ENCODE results near the gene MXI1. TPM values are rescaled to one million over a fixed set of nuclear protein-coding genes. Genes with fewer than 3 reads are reported as not detected.

The MXI1 gene
- total and polyA plus RNA-seq, 2 donors (not counting 1 experiment from before 2014, with no cell fraction given): 12.0 to 32.4 TPM

DNA sequence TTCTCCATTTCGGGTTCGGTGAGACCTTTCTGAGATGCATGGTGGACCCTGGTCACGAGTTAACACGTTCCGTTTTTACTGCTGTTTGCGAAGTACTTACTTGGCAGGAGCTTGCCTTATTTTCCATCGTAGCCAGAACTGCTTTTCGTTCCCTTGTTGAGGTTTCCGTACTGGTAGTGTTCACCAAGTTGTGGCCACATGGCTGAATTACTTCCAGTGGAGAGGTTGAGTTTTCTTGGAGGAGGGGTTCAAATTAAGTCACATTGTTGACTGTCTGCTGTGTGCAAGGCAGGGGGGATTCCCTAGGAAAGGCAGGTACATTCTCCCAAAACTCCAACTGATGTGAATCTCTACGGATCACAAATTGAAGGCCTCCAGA, 4.0 kb downstream of the MXI1 start:
- H3K27me3 Mint-ChIP-seq: no peaks in the 10 kb centered on the region
- H3K4me2 ChIP-seq (replicated peaks; ENCODE audit: low read depth, low read length, poor library complexity, severe bottlenecking): peak overlapping the region; percentile 100
- peak overlapping the region; percentile 88 for H3K4me3 Mint-ChIP-seq
- no peaks in the 10 kb centered on the region for H3K36me3 ChIP-seq (replicated peaks in 1 of 2; ENCODE audit: control extremely low read depth in 1 of 2, control insufficient read depth in 1 of 2, extremely low read depth in 1 of 2, insufficient read depth in 2 of 2, low read length in 1 of 2)
- CTCF ChIA-PET: interaction anchor here (0.7 to 8.9 kb wide), 8 partner anchors 12 to 389 kb away, joined by 3 to 116 read pairs (median 7); no protein-coding TSS in a partner anchor
- H3K4me1 Mint-ChIP-seq: peaks cover 55% of the 10 kb centered on the region
- peak overlapping the region; percentile 67 to 90 (median 82) for H3K4me3 ChIP-seq (ENCODE audit: control extremely low read depth in 1 of 5, extremely low read depth in 1 of 5, insufficient read depth in 1 of 5, low read depth in 2 of 5, low read length in 4 of 5)
- H3K9ac ChIP-seq (ENCODE audit: low read length): peak overlapping the region; percentile 87
- 1% methylated on average over 9 of the region's 10 CpGs for WGBS (ENCODE audit: insufficient coverage)
- DNase-seq (no peak), ATAC-seq (ENCODE audit: low read depth) (no peak)
- no peak for TF ChIP-seq EZH2 (IDR thresholded peaks at IDR 0.05; ENCODE audit: borderline replicate concordance, insufficient read depth, low read depth, low read length, poor library complexity, severe bottlenecking)
- TF ChIP-seq, protein P1, sequence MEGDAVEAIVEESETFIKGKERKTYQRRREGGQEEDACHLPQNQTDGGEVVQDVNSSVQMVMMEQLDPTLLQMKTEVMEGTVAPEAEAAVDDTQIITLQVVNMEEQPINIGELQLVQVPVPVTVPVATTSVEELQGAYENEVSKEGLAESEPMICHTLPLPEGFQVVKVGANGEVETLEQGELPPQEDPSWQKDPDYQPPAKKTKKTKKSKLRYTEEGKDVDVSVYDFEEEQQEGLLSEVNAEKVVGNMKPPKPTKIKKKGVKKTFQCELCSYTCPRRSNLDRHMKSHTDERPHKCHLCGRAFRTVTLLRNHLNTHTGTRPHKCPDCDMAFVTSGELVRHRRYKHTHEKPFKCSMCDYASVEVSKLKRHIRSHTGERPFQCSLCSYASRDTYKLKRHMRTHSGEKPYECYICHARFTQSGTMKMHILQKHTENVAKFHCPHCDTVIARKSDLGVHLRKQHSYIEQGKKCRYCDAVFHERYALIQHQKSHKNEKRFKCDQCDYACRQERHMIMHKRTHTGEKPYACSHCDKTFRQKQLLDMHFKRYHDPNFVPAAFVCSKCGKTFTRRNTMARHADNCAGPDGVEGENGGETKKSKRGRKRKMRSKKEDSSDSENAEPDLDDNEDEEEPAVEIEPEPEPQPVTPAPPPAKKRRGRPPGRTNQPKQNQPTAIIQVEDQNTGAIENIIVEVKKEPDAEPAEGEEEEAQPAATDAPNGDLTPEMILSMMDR (IDR thresholded peaks at IDR 0.05): no peak
- H3K4me1 ChIP-seq (ENCODE audit: control insufficient read depth in 2 of 2, insufficient read depth in 2 of 2, low read length in 2 of 2): peaks cover 44 to 67% of the 10 kb centered on the region in 2 donors
- H3K27ac ChIP-seq (ENCODE audit: low read length in 2 of 2): peak overlapping the region; percentile 82 to 85
- intact Hi-C loops (cut with micrococcal nuclease): loop anchor here (1.0 to 5.0 kb wide), 6 partner anchors 14 to 356 kb away; partner anchors contain the start of genes ADD3 and SMC3
- POLR2A ChIA-PET: interaction anchor here (0.9 to 3.9 kb wide), 3 partner anchors 10 to 94 kb away, joined by 3 to 57 read pairs (median 4); no protein-coding TSS in a partner anchor
- H3K27ac Mint-ChIP-seq: peak overlapping the region; percentile 97
- no peaks in the 10 kb centered on the region for H3K9me3 Mint-ChIP-seq (ENCODE audit: insufficient read depth)
- no peaks in the 10 kb centered on the region for H3K9me3 ChIP-seq (ENCODE audit: control extremely low read depth in 1 of 3, control insufficient read depth in 2 of 3, insufficient read depth in 1 of 3, low read length in 2 of 3)
- H3K79me2 ChIP-seq (ENCODE audit: control insufficient read depth, insufficient read depth, low read length): peaks cover 17% of the 10 kb centered on the region
- H3K27me3 ChIP-seq (replicated peaks in 1 of 4; ENCODE audit: control extremely low read depth in 1 of 4, control insufficient read depth in 3 of 4, insufficient read depth in 4 of 4, low read length in 3 of 4): peaks cover 0 to 13% (median 5%) of the 10 kb centered on the region in 4 experiments
- no peaks in the 10 kb centered on the region for H4K20me1 ChIP-seq (ENCODE audit: control insufficient read depth, insufficient read depth, low read length, poor library complexity, severe bottlenecking)
- H2AFZ ChIP-seq (ENCODE audit: insufficient read depth, low read depth, low read length, poor library complexity, severe bottlenecking): peak overlapping the region; percentile 81
